ENCODE measurements around the gene RFX2.
"Not testable (repeated sequence)": the region's sequence is repeated elsewhere in the genome, so short reads cannot be mapped to it uniquely, and the experiment has no call there.

The RFX2 gene

DNA sequence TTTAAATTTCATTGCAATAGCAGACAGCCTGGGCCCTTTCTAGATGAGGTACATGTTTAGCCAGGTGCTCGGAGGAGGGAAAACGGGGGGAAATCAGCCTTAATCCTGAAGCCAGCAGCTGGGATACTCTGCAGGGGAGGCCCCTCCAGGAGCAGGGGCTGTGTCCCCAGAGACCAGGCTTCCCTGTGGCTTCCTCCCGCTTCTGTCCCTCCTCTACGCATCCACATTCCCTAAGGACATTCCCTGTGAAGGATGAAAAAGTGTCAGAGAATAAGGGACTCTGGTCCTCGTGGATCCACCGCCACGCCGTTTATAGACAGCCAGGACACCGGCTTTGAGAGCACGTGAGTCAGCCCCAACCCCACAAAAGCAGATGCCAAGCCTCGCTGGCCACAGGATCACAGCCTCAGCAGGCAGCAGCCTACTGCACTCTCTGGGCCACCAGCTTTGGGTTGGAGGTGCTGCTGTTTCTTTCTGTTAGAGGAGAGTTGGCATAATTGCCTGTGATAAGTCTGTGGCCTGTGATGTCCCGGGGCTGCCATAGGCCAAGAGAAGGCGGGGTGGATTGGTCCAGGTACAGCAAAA, 95.7 kb downstream of the RFX2 start:
- H3K9me3 ChIP-seq (ENCODE audit: control insufficient read depth, insufficient read depth, low read length) = no peaks in the 10 kb centered on the region
- no CpG with 5 or more reads among the region's 13 CpGs for WGBS (ENCODE audit: insufficient coverage, insufficient read length)
- H3K4me3 ChIP-seq (ENCODE audit: low read length) = no peak overlapping the region
- H3K27me3 ChIP-seq (ENCODE audit: control insufficient read depth, insufficient read depth, low read length) = no peaks in the 10 kb centered on the region; the same call in 1 of the 2 replicates
- no peak overlapping the region for H3K27ac ChIP-seq (ENCODE audit: low read length)
- DNase-seq (ENCODE audit: low read depth, low spot score) = no peak
- H3K36me3 ChIP-seq (ENCODE audit: control insufficient read depth, insufficient read depth, low read length) = no peaks in the 10 kb centered on the region
- peaks cover 2% of the 10 kb centered on the region for H3K4me1 ChIP-seq (ENCODE audit: control insufficient read depth, insufficient read depth, low read length)

- no peak overlapping the region for H3K27ac ChIP-seq (ENCODE audit: low read length)
- H3K4me3 ChIP-seq (ENCODE audit: low read length) = no peak overlapping the region
- no peaks in the 10 kb centered on the region for H3K9me3 ChIP-seq (ENCODE audit: control insufficient read depth, insufficient read depth, low read length)
- no CpG with 5 or more reads among the region's 18 CpGs for WGBS (ENCODE audit: insufficient coverage, insufficient read length)
- no peaks in the 10 kb centered on the region; the same call in 1 of the 2 replicates for H3K4me1 ChIP-seq (ENCODE audit: control insufficient read depth, insufficient read depth, low read length)
- no peaks in the 10 kb centered on the region for H3K36me3 ChIP-seq (ENCODE audit: control insufficient read depth, insufficient read depth, low read length)
- H3K27me3 ChIP-seq (ENCODE audit: control insufficient read depth, insufficient read depth, low read length) = no peaks in the 10 kb centered on the region; the same call in 1 of the 2 replicates
- no peak for DNase-seq (ENCODE audit: low read depth, low spot score)
Observed at GRCh38 chr19:6012426-6013170, 97.7 kb downstream of the RFX2 start.

DNA sequence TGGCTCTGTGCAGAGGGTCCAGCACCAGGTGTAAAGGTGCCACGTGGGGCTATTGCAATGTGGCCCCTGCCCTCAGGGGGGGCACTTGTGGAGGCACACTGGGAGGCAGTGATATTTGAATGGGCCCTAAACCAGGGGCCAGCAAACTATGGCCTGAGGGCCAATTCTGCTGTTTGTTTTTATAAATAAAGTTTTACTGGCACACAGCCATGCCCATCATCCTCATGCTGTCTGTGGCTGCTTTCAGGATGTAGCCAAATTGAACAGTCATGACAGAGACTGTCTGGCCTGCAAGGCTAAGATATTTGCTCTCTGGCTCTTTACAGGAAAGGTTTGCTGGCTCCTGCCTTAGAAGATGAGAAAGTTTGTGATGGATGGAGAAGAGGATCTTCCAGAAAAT, 98.5 kb downstream of the RFX2 start:
- no peaks in the 10 kb centered on the region; the same call in 1 of the 2 replicates for H3K4me1 ChIP-seq (ENCODE audit: control insufficient read depth, insufficient read depth, low read length)
- H3K9me3 ChIP-seq (ENCODE audit: control insufficient read depth, insufficient read depth, low read length) = no peaks in the 10 kb centered on the region
- H3K27ac ChIP-seq (ENCODE audit: low read length) = no peak overlapping the region
- WGBS (ENCODE audit: insufficient coverage, insufficient read length) = no CpG with 5 or more reads among the region's 1 CpG
- no peaks in the 10 kb centered on the region; the same call in 1 of the 2 replicates for H3K27me3 ChIP-seq (ENCODE audit: control insufficient read depth, insufficient read depth, low read length)
- no peak for DNase-seq (ENCODE audit: low read depth, low spot score)
- no peaks in the 10 kb centered on the region for H3K36me3 ChIP-seq (ENCODE audit: control insufficient read depth, insufficient read depth, low read length)
- no peak overlapping the region for H3K4me3 ChIP-seq (ENCODE audit: low read length)

- Histone ChIP-seq H3K4me1 (ENCODE audit: control insufficient read depth, insufficient read depth, low read length) (no peaks in the 10 kb centered on the region; the same call in 1 of the 2 replicates), H3K27me3 (ENCODE audit: control insufficient read depth, insufficient read depth, low read length) (no peaks in the 10 kb centered on the region; the same call in 1 of the 2 replicates), H3K9me3 (ENCODE audit: control insufficient read depth, insufficient read depth, low read length) (no peaks in the 10 kb centered on the region), H3K27ac (ENCODE audit: low read length) (no peak overlapping the region), H3K4me3 (ENCODE audit: low read length) (no peak overlapping the region), H3K36me3 (ENCODE audit: control insufficient read depth, insufficient read depth, low read length) (no peaks in the 10 kb centered on the region)
- WGBS (ENCODE audit: insufficient coverage, insufficient read length) = no CpG with 5 or more reads among the region's 10 CpGs
- DNase-seq (ENCODE audit: low read depth, low spot score) = no peak
Observed at GRCh38 chr19:6011206-6011605, 99.1 kb downstream of the RFX2 start.

- no peaks in the 10 kb centered on the region for H3K36me3 ChIP-seq (ENCODE audit: control insufficient read depth, insufficient read depth, low read length)
- no CpG with 5 or more reads among the region's 16 CpGs for WGBS (ENCODE audit: insufficient coverage, insufficient read length)
- H3K4me1 ChIP-seq (ENCODE audit: control insufficient read depth, insufficient read depth, low read length) = no peaks in the 10 kb centered on the region; the same call in 1 of the 2 replicates
- H3K27ac ChIP-seq (ENCODE audit: low read length) = no peak overlapping the region
- no peaks in the 10 kb centered on the region for H3K27me3 ChIP-seq (ENCODE audit: control insufficient read depth, insufficient read depth, low read length)
- H3K4me3 ChIP-seq (ENCODE audit: low read length) = no peak overlapping the region
- no peaks in the 10 kb centered on the region for H3K9me3 ChIP-seq (ENCODE audit: control insufficient read depth, insufficient read depth, low read length)
- no peak for DNase-seq (ENCODE audit: low read depth, low spot score)
Observed at GRCh38 chr19:6010107-6010506, 100.2 kb downstream of the RFX2 start.

- WGBS (ENCODE audit: insufficient coverage, insufficient read length) = no CpG with 5 or more reads among the region's 26 CpGs
Observed at GRCh38 chr19:6007866-6008265, 102.4 kb downstream of the RFX2 start.

GRCh38 chr19:6006896-6007295, 103.4 kb downstream of the RFX2 start:
- Histone ChIP-seq H3K36me3 (ENCODE audit: control insufficient read depth, insufficient read depth, low read length) (no peaks in the 10 kb centered on the region), H3K9me3 (ENCODE audit: control insufficient read depth, insufficient read depth, low read length) (no peaks in the 10 kb centered on the region), H3K4me3 (ENCODE audit: low read length) (no peak overlapping the region), H3K27ac (ENCODE audit: low read length) (no peak overlapping the region), H3K27me3 (ENCODE audit: control insufficient read depth, insufficient read depth, low read length) (0 out of 2 replicates have a peak, but pooled peaks cover 1% of the 10 kb centered on the region), H3K4me1 (ENCODE audit: control insufficient read depth, insufficient read depth, low read length) (no peaks in the 10 kb centered on the region; the same call in 1 of the 2 replicates)
- WGBS (ENCODE audit: insufficient coverage, insufficient read length) = no CpG with 5 or more reads among the region's 20 CpGs
- no peak for DNase-seq (ENCODE audit: low read depth, low spot score)

More at GRCh38 chr19:6007866-6008265, 102.4 kb downstream of the RFX2 start:
- Histone ChIP-seq H3K4me1 (ENCODE audit: control insufficient read depth, insufficient read depth, low read length) (no peaks in the 10 kb centered on the region; the same call in 1 of the 2 replicates), H3K27ac (ENCODE audit: low read length) (no peak overlapping the region), H3K36me3 (ENCODE audit: control insufficient read depth, insufficient read depth, low read length) (no peaks in the 10 kb centered on the region), H3K9me3 (ENCODE audit: control insufficient read depth, insufficient read depth, low read length) (no peaks in the 10 kb centered on the region), H3K27me3 (ENCODE audit: control insufficient read depth, insufficient read depth, low read length) (0 out of 2 replicates have a peak, but pooled peaks cover 1% of the 10 kb centered on the region), H3K4me3 (ENCODE audit: low read length) (no peak overlapping the region)
- no peak for DNase-seq (ENCODE audit: low read depth, low spot score)

DNA sequence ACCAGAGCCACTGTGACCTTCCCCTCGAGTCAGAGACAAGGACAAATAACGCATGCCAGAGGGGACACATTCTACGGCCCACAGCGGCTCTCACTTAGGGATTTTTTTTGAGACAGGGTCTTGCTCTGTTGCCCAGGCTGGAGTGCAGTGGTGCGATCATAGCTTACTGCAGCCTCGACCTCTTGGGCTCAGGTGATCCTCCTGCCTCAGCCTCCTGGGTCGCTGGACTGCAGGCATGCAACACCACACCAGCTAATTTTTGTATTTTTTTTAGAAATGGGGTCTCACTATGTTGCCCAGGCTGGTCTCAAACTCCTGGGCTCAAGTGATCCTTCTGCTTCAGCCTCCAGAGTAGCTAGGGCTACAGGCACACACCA, 104.2 kb downstream of the RFX2 start:
- DNase-seq (ENCODE audit: low read depth, low spot score); H3K27me3 ChIP-seq (ENCODE audit: control insufficient read depth, insufficient read depth, low read length); H3K36me3 ChIP-seq (ENCODE audit: control insufficient read depth, insufficient read depth, low read length); H3K27ac ChIP-seq (ENCODE audit: low read length); H3K9me3 ChIP-seq (ENCODE audit: control insufficient read depth, insufficient read depth, low read length); H3K4me3 ChIP-seq (ENCODE audit: low read length); H3K4me1 ChIP-seq (ENCODE audit: control insufficient read depth, insufficient read depth, low read length): not testable (repeated sequence)
- no CpG with 5 or more reads among the region's 7 CpGs for WGBS (ENCODE audit: insufficient coverage, insufficient read length)

DNA sequence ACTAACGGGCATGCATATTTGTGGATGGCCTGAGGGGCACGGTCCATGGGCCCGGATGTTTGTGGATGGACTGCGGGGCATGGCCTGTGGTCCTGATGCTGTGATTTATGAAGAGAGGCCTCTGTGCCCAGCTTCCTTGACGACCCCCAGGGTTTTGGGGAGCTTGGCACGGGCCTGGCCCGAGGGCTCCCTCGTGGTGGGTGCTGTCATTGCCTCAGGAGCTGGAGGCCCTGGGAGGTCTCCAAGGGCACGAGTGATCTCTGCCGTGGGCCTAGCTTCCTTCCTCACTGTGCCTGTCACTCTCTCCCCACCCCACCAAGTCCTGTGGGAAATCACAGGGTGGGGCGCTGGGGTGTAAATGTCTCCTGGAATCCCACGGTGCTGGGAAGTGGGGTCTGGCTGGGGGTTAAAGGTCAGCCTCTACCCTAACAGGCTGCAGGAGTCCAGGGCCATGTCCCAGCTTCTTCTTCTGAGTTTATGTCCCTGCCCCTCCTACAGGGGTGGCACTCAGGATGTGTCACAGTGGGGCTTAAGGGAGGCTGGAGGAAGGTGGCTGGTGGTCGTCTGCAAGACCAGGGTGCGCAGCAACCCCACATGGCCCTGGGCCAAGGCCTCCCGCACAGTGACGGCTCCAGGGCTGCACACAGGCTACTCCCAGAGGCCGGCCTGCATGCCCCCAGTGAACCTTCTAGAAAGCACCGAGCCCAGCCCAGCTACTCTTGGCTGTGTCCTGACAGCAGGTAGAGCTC, 104.8 kb downstream of the RFX2 start:
- no CpG with 5 or more reads among the region's 18 CpGs for WGBS (ENCODE audit: insufficient coverage, insufficient read length)
- Histone ChIP-seq H3K36me3 (ENCODE audit: control insufficient read depth, insufficient read depth, low read length) (no peaks in the 10 kb centered on the region), H3K9me3 (ENCODE audit: control insufficient read depth, insufficient read depth, low read length) (no peaks in the 10 kb centered on the region), H3K27me3 (ENCODE audit: control insufficient read depth, insufficient read depth, low read length) (0 out of 2 replicates have a peak, but pooled peaks cover 1% of the 10 kb centered on the region), H3K4me3 (ENCODE audit: low read length) (no peak overlapping the region), H3K4me1 (ENCODE audit: control insufficient read depth, insufficient read depth, low read length) (no peaks in the 10 kb centered on the region; the same call in 1 of the 2 replicates), H3K27ac (ENCODE audit: low read length) (no peak overlapping the region)
- DNase-seq (ENCODE audit: low read depth, low spot score) = no peak

DNA sequence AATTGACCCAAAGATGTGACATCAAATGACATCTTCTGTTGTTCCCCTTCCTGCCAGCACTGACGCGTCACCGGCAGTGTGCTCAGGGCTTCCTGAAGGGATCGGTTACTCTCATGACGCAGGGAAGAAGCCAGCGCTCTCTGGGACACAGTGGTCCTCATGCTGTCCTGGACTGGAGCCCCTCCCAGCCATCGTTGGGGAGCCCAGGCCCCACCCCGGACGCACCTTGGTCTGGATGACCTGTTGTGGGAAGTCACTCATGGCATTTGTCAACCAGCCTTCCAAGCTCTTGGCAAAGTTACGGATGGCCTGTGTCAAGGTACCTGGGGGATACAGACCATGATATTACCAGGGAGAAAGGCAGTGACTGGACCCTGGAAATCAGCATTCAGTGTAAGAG, 106.3 kb downstream of the RFX2 start:
- Histone ChIP-seq H3K27ac (ENCODE audit: low read length) (no peak overlapping the region), H3K4me1 (ENCODE audit: control insufficient read depth, insufficient read depth, low read length) (no peaks in the 10 kb centered on the region; the same call in 1 of the 2 replicates), H3K36me3 (ENCODE audit: control insufficient read depth, insufficient read depth, low read length) (no peaks in the 10 kb centered on the region), H3K4me3 (ENCODE audit: low read length) (no peak overlapping the region), H3K27me3 (ENCODE audit: control insufficient read depth, insufficient read depth, low read length) (0 out of 2 replicates have a peak, but pooled peaks cover 1% of the 10 kb centered on the region), H3K9me3 (ENCODE audit: control insufficient read depth, insufficient read depth, low read length) (no peaks in the 10 kb centered on the region)
- DNase-seq (ENCODE audit: low read depth, low spot score) = no peak
- no CpG with 5 or more reads among the region's 10 CpGs for WGBS (ENCODE audit: insufficient coverage, insufficient read length)
